ENCODE results near the gene DPP3. TPM values are rescaled to one million over a fixed set of nuclear protein-coding genes. Genes with fewer than 3 reads are reported as not detected.

DPP3 gene
- total RNA-seq, 1 experiment from 2014 or later = 76.2 TPM

- no peak overlapping the region for H3K4me2 ChIP-seq
- H3K4me1 ChIP-seq (replicated peaks; ENCODE audit: insufficient read depth) = peaks cover 20% of the 10 kb centered on the region
- CTCF ChIA-PET = no interaction called here
- peaks cover 21% of the 10 kb centered on the region for H3F3A ChIP-seq (ENCODE audit: insufficient read depth, low read depth)
- H3K9me2 ChIP-seq (ENCODE audit: insufficient read depth) = no peaks in the 10 kb centered on the region
- H4K20me1 ChIP-seq (ENCODE audit: insufficient read depth) = no peaks in the 10 kb centered on the region
- no peaks in the 10 kb centered on the region for H3K9me3 ChIP-seq (ENCODE audit: insufficient read depth, low read depth)
- no peak overlapping the region for H3K4me3 ChIP-seq
- no peak overlapping the region for H3K27ac ChIP-seq
- no peaks in the 10 kb centered on the region for H3K36me3 ChIP-seq (ENCODE audit: low read depth)
- intact Hi-C loops (cut with micrococcal nuclease; ENCODE audit: unreplicated experiment) = no loop called here
- TF ChIP-seq CTCF (conservative IDR thresholded peaks at IDR 0.05) (no peak), EZH2 (IDR thresholded peaks at IDR 0.05; ENCODE audit: low read depth) (no peak)
- H3K27me3 ChIP-seq (ENCODE audit: insufficient read depth, low read depth) = no peaks in the 10 kb centered on the region
- POLR2A ChIA-PET (ENCODE audit: unreplicated experiment) = interaction anchor here (0.6 kb wide), 1 partner anchor 18 kb away, joined by 4 read pairs; no protein-coding TSS in a partner anchor
- no peak overlapping the region for H2AFZ ChIP-seq
- H3K79me2 ChIP-seq (ENCODE audit: low read depth) = no peaks in the 10 kb centered on the region
- BruUV-seq (replicated peaks) = no TSS peak
- DNase-seq = no peak
Observed at GRCh38 chr11:66450560-66450959, 29.7 kb upstream of the DPP3 start.

DNA sequence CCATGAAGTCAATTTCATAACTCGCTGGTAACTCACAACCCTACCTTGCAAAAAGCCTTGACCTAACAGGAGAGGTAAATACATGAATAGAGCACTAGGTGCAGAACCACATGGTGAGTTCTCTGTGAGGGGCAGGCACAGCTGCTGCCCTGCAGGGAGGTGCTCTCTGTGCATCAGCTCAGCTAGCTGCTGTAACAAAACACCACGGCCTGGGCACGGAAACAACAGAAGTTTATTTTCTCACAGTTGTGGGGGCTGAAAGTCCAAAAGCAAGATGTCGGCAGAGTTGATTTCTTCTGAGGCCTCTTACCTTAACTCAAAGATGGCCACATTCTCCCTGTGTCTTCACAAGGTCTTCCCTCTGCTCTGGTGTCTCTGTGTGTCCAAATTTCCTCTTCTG, 28.6 kb upstream of the DPP3 start:
- no peak for DNase-seq
- H3K4me3 ChIP-seq = no peak overlapping the region
- H2AFZ ChIP-seq = no peak overlapping the region
- TF ChIP-seq CTCF (conservative IDR thresholded peaks at IDR 0.05) (no peak), EZH2 (IDR thresholded peaks at IDR 0.05; ENCODE audit: low read depth) (no peak)
- intact Hi-C loops (cut with micrococcal nuclease; ENCODE audit: unreplicated experiment) = no loop called here
- CTCF ChIA-PET = no interaction called here
- no peaks in the 10 kb centered on the region for H3K9me2 ChIP-seq (ENCODE audit: insufficient read depth)
- POLR2A ChIA-PET (ENCODE audit: unreplicated experiment) = no interaction called here
- H3K27ac ChIP-seq = no peak overlapping the region
- no TSS peak for BruUV-seq (replicated peaks)
- H3F3A ChIP-seq (ENCODE audit: insufficient read depth, low read depth) = peaks cover 24% of the 10 kb centered on the region
- H4K20me1 ChIP-seq (ENCODE audit: insufficient read depth) = no peaks in the 10 kb centered on the region
- no peaks in the 10 kb centered on the region for H3K27me3 ChIP-seq (ENCODE audit: insufficient read depth, low read depth)
- no peaks in the 10 kb centered on the region for H3K36me3 ChIP-seq (ENCODE audit: low read depth)
- H3K9me3 ChIP-seq (ENCODE audit: insufficient read depth, low read depth) = no peaks in the 10 kb centered on the region
- H3K4me1 ChIP-seq (replicated peaks; ENCODE audit: insufficient read depth) = peaks cover 23% of the 10 kb centered on the region
- H3K79me2 ChIP-seq (ENCODE audit: low read depth) = no peaks in the 10 kb centered on the region
- no peak overlapping the region for H3K4me2 ChIP-seq

DNA sequence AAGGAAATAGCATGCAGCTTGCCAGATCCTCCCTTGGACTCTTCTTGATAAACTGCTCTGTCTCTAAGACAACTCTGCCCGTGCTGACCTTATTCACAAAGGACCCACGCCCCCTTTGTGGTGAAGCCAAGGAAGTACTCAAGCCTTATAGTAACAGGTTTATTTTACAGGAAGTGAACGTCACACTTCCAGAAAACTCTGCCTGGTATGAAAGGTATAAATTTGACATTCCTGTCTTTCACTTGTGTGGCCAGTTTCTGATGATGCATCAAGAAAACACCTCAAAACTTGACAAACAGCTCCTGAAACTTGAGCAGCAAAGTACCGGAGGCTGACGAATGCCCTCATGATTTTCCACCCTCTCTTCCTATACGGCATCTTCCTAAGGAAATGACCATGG, 26.0 kb upstream of the DPP3 start:
- Histone ChIP-seq H3K9me3 (ENCODE audit: insufficient read depth, low read depth) (no peaks in the 10 kb centered on the region), H3K27ac (peak overlapping the region; percentile 65), H3F3A (ENCODE audit: insufficient read depth, low read depth) (peaks cover 24% of the 10 kb centered on the region), H2AFZ (no peak overlapping the region), H3K36me3 (ENCODE audit: low read depth) (no peaks in the 10 kb centered on the region), H3K4me3 (no peak overlapping the region), H4K20me1 (ENCODE audit: insufficient read depth) (no peaks in the 10 kb centered on the region), H3K9me2 (ENCODE audit: insufficient read depth) (no peaks in the 10 kb centered on the region), H3K4me2 (peak overlapping the region; percentile 45), H3K79me2 (ENCODE audit: low read depth) (no peaks in the 10 kb centered on the region), H3K4me1 (replicated peaks; ENCODE audit: insufficient read depth) (peaks cover 23% of the 10 kb centered on the region), H3K27me3 (ENCODE audit: insufficient read depth, low read depth) (no peaks in the 10 kb centered on the region)
- no TSS peak for BruUV-seq (replicated peaks)
- POLR2A ChIA-PET (ENCODE audit: unreplicated experiment) = interaction anchor here (0.7 kb wide), 1 partner anchor 26 kb away, joined by 5 read pairs; the partner anchor contains the start of gene DPP3
- DNase-seq = peak; percentile 58 to 98
- TF ChIP-seq EZH2 (IDR thresholded peaks at IDR 0.05; ENCODE audit: low read depth) (no peak), CTCF (conservative IDR thresholded peaks at IDR 0.05) (no peak)
- CTCF ChIA-PET = interaction anchor here (1.0 to 1.5 kb wide), 2 partner anchors 12 to 16 kb away, joined by 3 to 10 read pairs; partner anchors contain the start of genes MRPL11 and PELI3
- intact Hi-C loops (cut with micrococcal nuclease; ENCODE audit: unreplicated experiment) = loop anchor here (1.0 kb wide), 1 partner anchor 26 kb away; the partner anchor contains the start of gene DPP3

Measured in PC-9 (cell line).